MM.1S (cell line): Measurements from ENCODE around the gene GLB1L2.

Source experiments
- DNase-seq: peaks from one replicate; pipeline ENCODE4 v3.0.0-alpha.2; 2015
- H2AFZ ChIP-seq: fragments of 300-600 bp; sonication (generic); 2 replicates; pipeline ENCODE4 v1.6.0; 2016; ENCODE audit warnings: antibody characterized with exemption, low read length
- H3F3A ChIP-seq: fragments of 300-600 bp; sonication (generic); 2 replicates; pipeline ENCODE4 v1.6.1; 2016; ENCODE audit warnings: mild to moderate bottlenecking, antibody characterized with exemption, low read length, moderate library complexity, mixed read lengths; ENCODE audit not compliant: insufficient read depth
- H3K27ac ChIP-seq: fragments of 300-600 bp; sonication (generic); 2 replicates; pipeline ENCODE4 v1.5.1; 2016; ENCODE audit warnings: mild to moderate bottlenecking, low read length
- H3K27me3 ChIP-seq: fragments of 300-600 bp; sonication (generic); replicated peaks from 2 replicates; pipeline ENCODE4 v1.6.0; 2016; ENCODE audit warnings: low read length; ENCODE audit not compliant: insufficient read depth
- H3K36me3 ChIP-seq: fragments of 300-600 bp; sonication (generic); replicated peaks from 2 replicates; pipeline ENCODE4 v1.6.1; 2016; ENCODE audit warnings: mild to moderate bottlenecking, low read length, mixed read lengths; ENCODE audit not compliant: insufficient read depth
- H3K4me1 ChIP-seq: fragments of 300-600 bp; sonication (generic); 2 replicates; pipeline ENCODE4 v1.6.1; 2016; ENCODE audit warnings: low read length, mixed read lengths
- H3K4me2 ChIP-seq: fragments of 300-600 bp; sonication (generic); 2 replicates; pipeline ENCODE4 v1.6.0; 2016; ENCODE audit warnings: low read depth, low read length
- H3K4me3 ChIP-seq: fragments of 300-600 bp; sonication (generic); 2 replicates; pipeline ENCODE4 v1.5.1; 2016; ENCODE audit warnings: low read length, mixed read lengths
- H3K79me2 ChIP-seq: fragments of 300-600 bp; sonication (generic); 2 replicates; pipeline ENCODE4 v1.6.1; 2016; ENCODE audit warnings: mixed run types, low read length, mixed read lengths
- H3K9ac ChIP-seq: fragments of 300-600 bp; sonication (generic); 2 replicates; pipeline ENCODE4 v1.6.1; 2016; ENCODE audit warnings: low read length, mixed read lengths
- H3K9me2 ChIP-seq: fragments of 300-600 bp; sonication (generic); replicated peaks from 2 replicates; pipeline ENCODE4 v1.6.1; 2016; ENCODE audit warnings: mild to moderate bottlenecking, low read length, mixed read lengths; ENCODE audit not compliant: insufficient read depth
- H3K9me3 ChIP-seq: fragments of 300-600 bp; sonication (generic); replicated peaks from 2 replicates; pipeline ENCODE4 v1.6.1; 2016; ENCODE audit warnings: mild to moderate bottlenecking, low read length, mixed read lengths; ENCODE audit not compliant: insufficient read depth
- H4K20me1 ChIP-seq: fragments of 300-600 bp; sonication (generic); 2 replicates; pipeline ENCODE4 v1.6.1; 2016; ENCODE audit warnings: mild to moderate bottlenecking, low read length, moderate library complexity, mixed read lengths; ENCODE audit not compliant: insufficient read depth
- CTCF ChIP-seq: fragments of 300-600 bp; sonication (generic); IDR thresholded peaks from 2 replicates; pipeline ENCODE4 v1.5.1; 2016; ENCODE audit warnings: antibody characterized with exemption, low read length, mixed read lengths
- EZH2 ChIP-seq: fragments of 300-600 bp; sonication (generic); optimal IDR thresholded peaks from 2 replicates; pipeline ENCODE3; 2017; ENCODE audit warnings: low read depth, mild to moderate bottlenecking, antibody characterized with exemption, low read length, mixed read lengths
- EZH2phosphoT487 ChIP-seq: fragments of 300-600 bp; sonication (generic); IDR thresholded peaks from 2 replicates; pipeline ENCODE4 v1.6.1; 2018; ENCODE audit warnings: antibody characterized with exemption, low read length

The GLB1L2 gene

GRCh38 chr11:134346976-134347350 is 15.2 kb downstream of the GLB1L2 start:
- Histone ChIP-seq H3K79me2 (no peaks in the 10 kb centered on the region), H3K9me2 (no peaks in the 10 kb centered on the region), H3K4me2 (no peak overlapping the region), H3K4me1 (no peaks in the 10 kb centered on the region), H3K27ac (no peak overlapping the region), H2AFZ (no peak overlapping the region), H3K27me3 (0 out of 2 replicates have a peak, but pooled peaks cover 2% of the 10 kb centered on the region), H3F3A (no peaks in the 10 kb centered on the region), H4K20me1 (no peaks in the 10 kb centered on the region), H3K9ac (no peak overlapping the region), H3K36me3 (no peaks in the 10 kb centered on the region), H3K4me3 (no peak overlapping the region), H3K9me3 (no peaks in the 10 kb centered on the region)
- no peak for DNase-seq
- no peak for TF ChIP-seq EZH2phosphoT487
- TF ChIP-seq CTCF: no peak
- no peak for TF ChIP-seq EZH2

GRCh38 chr11:134347441-134347840 is 15.7 kb downstream of the GLB1L2 start:
- Histone ChIP-seq H4K20me1 (no peaks in the 10 kb centered on the region), H3F3A (no peaks in the 10 kb centered on the region), H3K9me3 (no peaks in the 10 kb centered on the region), H3K9ac (no peak overlapping the region), H3K9me2 (no peaks in the 10 kb centered on the region), H3K27me3 (0 out of 2 replicates have a peak, but pooled peaks cover 2% of the 10 kb centered on the region), H3K4me3 (no peak overlapping the region), H2AFZ (no peak overlapping the region), H3K79me2 (no peaks in the 10 kb centered on the region), H3K36me3 (no peaks in the 10 kb centered on the region), H3K4me2 (no peak overlapping the region), H3K27ac (no peak overlapping the region), H3K4me1 (no peaks in the 10 kb centered on the region)
- TF ChIP-seq CTCF (no peak), EZH2 (no peak), EZH2phosphoT487 (no peak)
- no peak for DNase-seq

GRCh38 chr11:134349109-134349801 is 17.5 kb downstream of the GLB1L2 start:
- H3K36me3 ChIP-seq: no peaks in the 10 kb centered on the region
- H3K27ac ChIP-seq: no peak overlapping the region
- H2AFZ ChIP-seq: no peak overlapping the region
- no peaks in the 10 kb centered on the region for H3K4me1 ChIP-seq
- no peak overlapping the region for H3K4me2 ChIP-seq
- H3F3A ChIP-seq: no peaks in the 10 kb centered on the region
- H3K9me2 ChIP-seq: no peaks in the 10 kb centered on the region
- H3K27me3 ChIP-seq: no peaks in the 10 kb centered on the region
- DNase-seq: no peak
- H3K9ac ChIP-seq: no peak overlapping the region
- no peak overlapping the region for H3K4me3 ChIP-seq
- no peaks in the 10 kb centered on the region for H4K20me1 ChIP-seq
- no peak for TF ChIP-seq CTCF
- no peak for TF ChIP-seq EZH2
- no peak for TF ChIP-seq EZH2phosphoT487
- H3K79me2 ChIP-seq: no peaks in the 10 kb centered on the region
- H3K9me3 ChIP-seq: no peaks in the 10 kb centered on the region
